ENCODE data around the gene ING2.

The ING2 gene

DNA sequence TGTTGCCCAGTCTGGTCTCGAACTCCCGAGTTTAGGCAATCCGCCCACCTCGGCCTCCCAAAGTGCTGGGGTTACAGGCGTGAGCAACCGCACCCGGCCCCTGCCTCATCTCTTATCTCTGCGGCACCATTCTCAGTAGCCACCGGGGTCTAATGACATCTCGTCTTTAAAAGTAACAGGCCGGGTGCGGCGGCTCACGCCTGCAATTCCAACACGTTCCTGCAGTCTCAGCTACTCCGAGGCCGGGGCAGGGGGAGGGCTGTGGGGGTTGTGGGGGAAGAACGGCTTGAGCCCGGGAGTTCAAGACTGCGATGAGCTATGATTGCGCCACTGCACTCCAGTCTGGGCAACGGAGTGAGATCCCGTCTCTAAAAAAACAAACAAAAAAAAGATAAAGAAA, 28.8 kb downstream of the ING2 start:
- H3K27ac Mint-ChIP-seq = no peak overlapping the region
- no peaks in the 10 kb centered on the region for H3K27me3 Mint-ChIP-seq (ENCODE audit: low read depth)
- TF ChIP-seq, protein P1, sequence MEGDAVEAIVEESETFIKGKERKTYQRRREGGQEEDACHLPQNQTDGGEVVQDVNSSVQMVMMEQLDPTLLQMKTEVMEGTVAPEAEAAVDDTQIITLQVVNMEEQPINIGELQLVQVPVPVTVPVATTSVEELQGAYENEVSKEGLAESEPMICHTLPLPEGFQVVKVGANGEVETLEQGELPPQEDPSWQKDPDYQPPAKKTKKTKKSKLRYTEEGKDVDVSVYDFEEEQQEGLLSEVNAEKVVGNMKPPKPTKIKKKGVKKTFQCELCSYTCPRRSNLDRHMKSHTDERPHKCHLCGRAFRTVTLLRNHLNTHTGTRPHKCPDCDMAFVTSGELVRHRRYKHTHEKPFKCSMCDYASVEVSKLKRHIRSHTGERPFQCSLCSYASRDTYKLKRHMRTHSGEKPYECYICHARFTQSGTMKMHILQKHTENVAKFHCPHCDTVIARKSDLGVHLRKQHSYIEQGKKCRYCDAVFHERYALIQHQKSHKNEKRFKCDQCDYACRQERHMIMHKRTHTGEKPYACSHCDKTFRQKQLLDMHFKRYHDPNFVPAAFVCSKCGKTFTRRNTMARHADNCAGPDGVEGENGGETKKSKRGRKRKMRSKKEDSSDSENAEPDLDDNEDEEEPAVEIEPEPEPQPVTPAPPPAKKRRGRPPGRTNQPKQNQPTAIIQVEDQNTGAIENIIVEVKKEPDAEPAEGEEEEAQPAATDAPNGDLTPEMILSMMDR (IDR thresholded peaks at IDR 0.05; ENCODE audit: unreplicated experiment in 3 of 3) = no peak
- H3K36me3 Mint-ChIP-seq (ENCODE audit: low read depth) = no peaks in the 10 kb centered on the region
- H3K9me3 Mint-ChIP-seq = no peaks in the 10 kb centered on the region
- H3K4me1 Mint-ChIP-seq = no peaks in the 10 kb centered on the region
- no peak overlapping the region for H3K4me3 Mint-ChIP-seq

GRCh38 chr4:183540410-183541009, 35.7 kb downstream of the ING2 start:
- Mint-ChIP-seq H3K27ac (peak overlapping the region in 2 of 3 experiments; percentile 19 to 49), H3K4me1 (peaks cover 13% of the 10 kb centered on the region), H3K27me3 (ENCODE audit: low read depth) (peaks cover 5% of the 10 kb centered on the region), H3K9me3 (peaks cover 9% of the 10 kb centered on the region), H3K36me3 (ENCODE audit: low read depth) (no peaks in the 10 kb centered on the region), H3K4me3 (peak overlapping the region in 1 of 3 experiments; percentile 31)
- TF ChIP-seq, protein P1 (IDR thresholded peaks at IDR 0.05; ENCODE audit: unreplicated experiment in 3 of 3) = no peak

DNA sequence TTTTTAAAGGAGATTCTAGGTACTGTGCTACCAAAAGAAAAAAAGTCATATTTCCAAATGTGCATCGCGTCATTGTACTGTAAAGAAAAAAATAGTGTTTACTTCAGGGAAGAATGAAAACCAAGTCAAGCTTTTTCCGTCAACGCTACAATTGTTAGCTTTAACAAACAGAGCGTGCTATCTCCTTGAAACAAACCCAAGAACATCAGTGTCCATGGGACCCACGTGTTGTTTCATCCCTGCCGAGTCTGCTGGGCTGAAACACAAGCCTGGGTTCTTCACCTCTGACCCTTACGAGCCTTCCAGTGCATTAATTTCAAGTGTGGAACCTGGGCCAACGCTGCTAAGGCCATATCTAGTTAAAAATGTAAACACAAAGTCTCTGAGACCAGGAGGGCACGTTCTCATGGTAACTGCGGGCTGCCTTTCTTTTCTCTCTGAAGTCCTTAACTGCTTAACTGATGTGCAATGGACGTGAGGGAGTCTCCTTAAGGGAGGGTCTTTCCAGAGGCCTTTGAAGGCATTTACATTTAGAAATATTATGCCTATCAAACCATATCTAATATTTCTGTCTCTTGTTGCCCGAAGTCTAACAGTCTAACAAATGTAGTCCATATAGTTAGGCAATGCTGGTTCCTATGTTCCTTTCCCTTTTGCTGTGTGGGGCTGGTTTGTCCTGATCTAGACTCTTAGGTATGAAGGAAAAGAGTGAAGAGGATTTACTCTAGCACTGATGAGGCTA, 36.3 kb downstream of the ING2 start:
- Mint-ChIP-seq H3K9me3 (peaks cover 9% of the 10 kb centered on the region), H3K4me1 (peaks cover 13% of the 10 kb centered on the region), H3K4me3 (peak overlapping the region in 1 of 3 experiments; percentile 31), H3K36me3 (ENCODE audit: low read depth) (no peaks in the 10 kb centered on the region), H3K27ac (peak overlapping the region in 2 of 3 experiments; percentile 19 to 49), H3K27me3 (ENCODE audit: low read depth) (peaks cover 5% of the 10 kb centered on the region)
- TF ChIP-seq, protein P1 (IDR thresholded peaks at IDR 0.05; ENCODE audit: unreplicated experiment in 3 of 3) = no peak

- peaks cover 9% of the 10 kb centered on the region for H3K9me3 Mint-ChIP-seq
- peak overlapping the region in 1 of 3 experiments; percentile 15 for H3K27ac Mint-ChIP-seq
- peaks cover 13% of the 10 kb centered on the region for H3K4me1 Mint-ChIP-seq
- peaks cover 5% of the 10 kb centered on the region for H3K27me3 Mint-ChIP-seq (ENCODE audit: low read depth)
- TF ChIP-seq, protein P1 (IDR thresholded peaks at IDR 0.05; ENCODE audit: unreplicated experiment in 3 of 3) = no peak
- no peak overlapping the region for H3K4me3 Mint-ChIP-seq
- no peaks in the 10 kb centered on the region for H3K36me3 Mint-ChIP-seq (ENCODE audit: low read depth)
These were observed 36.8 kb downstream of the ING2 start for GRCh38 chr4:183541752-183542040.

DNA sequence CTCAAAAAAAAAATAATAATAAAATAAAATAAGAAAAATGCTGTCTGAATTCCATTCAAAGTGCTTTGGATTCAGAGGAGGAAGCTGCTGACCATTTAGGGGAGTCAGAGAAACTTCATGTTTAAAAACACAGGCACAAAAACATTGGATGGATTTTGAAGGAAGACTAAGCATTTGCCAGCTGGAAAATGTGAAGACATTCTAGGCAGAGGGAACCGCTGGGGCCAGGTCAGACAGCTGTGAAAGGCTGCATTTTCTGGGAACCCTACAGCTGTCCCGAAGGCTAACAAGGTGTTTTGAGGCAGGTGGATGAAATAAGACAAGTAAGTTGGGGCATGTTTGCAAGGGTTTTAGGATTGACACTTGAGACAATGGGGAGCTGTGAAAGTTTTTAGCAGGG, 38.6 kb downstream of the ING2 start:
- Mint-ChIP-seq H3K9me3 (peaks cover 9% of the 10 kb centered on the region), H3K27ac (no peak overlapping the region), H3K36me3 (ENCODE audit: low read depth) (no peaks in the 10 kb centered on the region), H3K27me3 (ENCODE audit: low read depth) (peaks cover 5% of the 10 kb centered on the region), H3K4me3 (no peak overlapping the region), H3K4me1 (peaks cover 13% of the 10 kb centered on the region)
- TF ChIP-seq, protein P1 (IDR thresholded peaks at IDR 0.05; ENCODE audit: unreplicated experiment in 3 of 3) = no peak

DNA sequence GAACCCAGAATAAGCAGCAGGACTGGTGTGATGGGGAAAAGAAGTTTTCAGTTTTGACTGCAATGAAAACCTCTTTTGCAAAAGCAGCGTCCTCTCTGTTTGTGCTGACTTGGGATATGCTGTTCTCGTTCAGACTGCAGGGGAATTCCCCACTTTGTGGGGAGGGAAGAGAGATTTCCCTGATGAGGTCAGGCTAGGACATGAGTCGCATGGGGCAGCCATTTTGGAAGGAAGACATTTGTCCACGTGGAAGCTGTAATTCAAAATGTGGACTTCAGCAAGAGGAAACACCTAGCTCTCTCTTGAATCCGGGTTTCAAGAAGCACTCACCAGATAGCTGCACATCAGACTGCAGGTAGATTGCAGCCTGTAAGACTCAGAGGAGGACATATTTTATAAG, 39.3 kb downstream of the ING2 start:
- TF ChIP-seq, protein P1 (IDR thresholded peaks at IDR 0.05; ENCODE audit: unreplicated experiment in 3 of 3) = no peak
- H3K27ac Mint-ChIP-seq = no peak overlapping the region
- H3K36me3 Mint-ChIP-seq (ENCODE audit: low read depth) = no peaks in the 10 kb centered on the region
- peaks cover 5% of the 10 kb centered on the region for H3K27me3 Mint-ChIP-seq (ENCODE audit: low read depth)
- peaks cover 13% of the 10 kb centered on the region for H3K4me1 Mint-ChIP-seq
- H3K9me3 Mint-ChIP-seq = peaks cover 9% of the 10 kb centered on the region
- H3K4me3 Mint-ChIP-seq = no peak overlapping the region

All from nephron (organoid).